DMS 273 (cell line): ENCODE results near the gene SHOC1.
A peak's percentile ranks its signal among the peaks of the same experiment; 100 is the strongest.
"Not testable (repeated sequence)": the region's sequence is repeated elsewhere in the genome, so short reads cannot be mapped to it uniquely, and the experiment has no call there.

Source experiments
- DNase-seq: peaks from one replicate; lab custom pipeline; 2025; ENCODE audit not compliant: unreplicated experiment; lab: John Stamatoyannopoulos, UW

SHOC1 gene

DNA sequence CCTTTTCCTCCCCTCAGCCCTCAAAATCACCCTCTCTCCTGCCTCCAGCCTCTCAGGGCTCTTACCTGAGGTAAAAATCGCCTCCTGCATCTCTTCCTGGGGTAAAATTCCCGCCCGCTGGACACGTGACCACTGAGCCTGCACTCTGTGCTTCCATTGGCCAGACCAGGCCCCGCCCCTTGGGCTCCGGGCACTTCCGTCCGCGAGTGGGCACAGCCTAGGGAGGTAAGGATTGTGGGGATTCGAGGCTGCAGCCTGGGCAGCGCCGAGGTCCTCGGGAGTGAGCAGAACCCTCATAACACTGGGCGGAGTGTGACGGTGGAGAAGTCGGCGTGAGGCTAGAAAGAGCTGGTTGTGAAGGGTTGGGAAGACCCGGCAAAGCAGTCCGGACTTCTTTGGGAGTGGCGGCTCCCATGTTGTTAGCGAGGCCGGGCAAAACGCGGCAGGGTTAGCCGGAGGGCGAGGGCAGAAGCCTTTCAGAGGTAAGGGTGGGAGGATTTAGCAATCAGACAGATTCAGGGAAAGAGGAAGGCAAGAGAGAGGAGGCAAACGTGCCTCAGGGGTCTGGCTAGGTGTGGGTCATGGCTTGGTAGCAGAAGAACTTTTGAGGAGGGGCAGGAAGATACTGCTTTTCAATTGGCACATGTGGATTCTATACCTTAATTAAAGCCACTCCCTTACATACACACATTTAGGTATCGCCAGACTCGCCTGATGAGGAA is at the start of gene SHOC1:
Gene SHOC1, minus strand, starts transcription at position 103 of the 722 bp plus-strand sequence. CDS start 3,519 bp downstream, outside the sequence.
- DNase-seq = no peak

DNA sequence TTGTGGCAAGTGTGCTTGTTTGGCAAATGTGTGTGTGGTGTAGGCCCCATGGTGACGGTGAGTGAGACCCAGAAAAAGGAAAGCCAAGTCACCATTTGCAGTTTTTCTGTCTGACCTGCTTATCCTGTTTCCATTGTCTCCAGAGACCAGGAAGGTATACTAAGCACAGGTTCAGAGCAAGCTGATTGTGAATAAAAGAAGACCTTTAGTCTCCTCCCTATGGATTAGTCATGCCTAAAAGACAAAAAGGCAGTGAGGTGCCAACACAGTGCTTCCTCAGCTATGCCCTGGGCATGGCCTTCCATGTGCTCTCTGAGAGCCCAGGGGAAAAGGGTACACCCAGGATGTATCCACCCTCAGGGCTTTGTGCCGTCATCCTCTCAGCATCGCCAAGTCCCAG is 49.2 kb upstream of the SHOC1 start:
- no peak for DNase-seq

GRCh38 chr9:111842313-111842712 is 47.6 kb upstream of the SHOC1 start:
- no peak for DNase-seq

- no peak for DNase-seq
Measured at GRCh38 chr9:111840442-111840841, 45.7 kb upstream of the SHOC1 start.

DNA sequence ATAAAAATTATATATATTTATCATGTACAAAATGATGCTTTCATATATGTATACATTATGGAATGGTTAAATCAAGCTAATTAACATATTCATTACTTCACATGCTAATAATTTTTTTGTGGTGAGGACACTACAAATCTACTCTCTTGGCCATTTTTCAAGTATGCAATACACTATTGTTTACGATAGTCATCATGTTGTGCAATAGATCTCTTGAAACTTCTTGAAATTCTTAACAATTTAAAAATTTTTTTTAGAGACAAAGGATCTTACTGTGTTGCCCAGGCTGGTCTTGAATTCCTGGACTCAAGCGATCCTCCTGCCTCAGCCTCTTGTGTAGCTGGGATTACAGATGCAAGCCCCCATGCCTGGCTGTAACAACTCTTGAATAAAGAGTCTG is 45.2 kb upstream of the SHOC1 start:
- no peak for DNase-seq

DNA sequence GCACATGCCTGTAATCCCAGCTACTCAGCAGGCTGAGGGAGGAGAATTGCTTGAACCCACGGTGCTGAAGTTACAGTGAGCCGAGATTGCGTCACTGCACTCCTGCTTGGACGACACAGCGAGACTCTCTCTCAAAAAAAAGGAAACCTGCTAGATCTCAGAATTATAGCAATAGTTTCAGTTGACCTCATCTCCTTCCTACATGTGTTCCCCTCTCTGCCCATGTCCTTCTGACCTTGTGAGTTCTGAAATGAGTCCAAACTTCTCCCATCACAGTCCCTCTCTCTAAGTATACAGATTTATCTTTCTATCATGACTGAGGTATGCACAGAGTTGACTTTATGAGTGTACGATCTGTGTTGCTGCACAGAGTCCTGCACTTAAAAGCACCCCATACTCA is 44.6 kb upstream of the SHOC1 start:
- no peak for DNase-seq

- no peak for DNase-seq
Measured at GRCh38 chr9:111838439-111838838, 43.7 kb upstream of the SHOC1 start.

- no peak for DNase-seq
Measured at GRCh38 chr9:111836311-111836710, 41.6 kb upstream of the SHOC1 start.

- no peak for DNase-seq
Measured at GRCh38 chr9:111833941-111834340, 39.2 kb upstream of the SHOC1 start.

DNA sequence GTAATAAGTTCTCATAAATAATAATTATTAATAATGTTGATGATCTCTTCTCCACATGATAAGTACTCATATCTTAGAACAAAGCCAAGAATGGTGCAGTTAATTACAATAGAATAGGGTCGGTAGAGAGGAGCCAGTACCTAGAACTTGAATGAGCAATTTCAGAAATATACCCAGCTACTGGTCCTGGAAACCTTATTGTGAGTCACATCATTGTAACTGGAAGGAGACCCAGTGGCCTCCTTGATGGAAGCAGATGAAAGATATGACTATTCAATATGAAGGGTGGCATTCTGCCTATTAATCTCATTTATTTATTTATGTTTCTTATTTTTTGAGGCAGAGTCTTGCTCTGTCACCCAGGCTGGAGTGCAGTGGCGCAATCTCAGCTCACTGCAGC is 37.7 kb upstream of the SHOC1 start:
- DNase-seq = no peak

GRCh38 chr9:111831371-111832108 is 36.8 kb upstream of the SHOC1 start:
- DNase-seq = no peak

DNA sequence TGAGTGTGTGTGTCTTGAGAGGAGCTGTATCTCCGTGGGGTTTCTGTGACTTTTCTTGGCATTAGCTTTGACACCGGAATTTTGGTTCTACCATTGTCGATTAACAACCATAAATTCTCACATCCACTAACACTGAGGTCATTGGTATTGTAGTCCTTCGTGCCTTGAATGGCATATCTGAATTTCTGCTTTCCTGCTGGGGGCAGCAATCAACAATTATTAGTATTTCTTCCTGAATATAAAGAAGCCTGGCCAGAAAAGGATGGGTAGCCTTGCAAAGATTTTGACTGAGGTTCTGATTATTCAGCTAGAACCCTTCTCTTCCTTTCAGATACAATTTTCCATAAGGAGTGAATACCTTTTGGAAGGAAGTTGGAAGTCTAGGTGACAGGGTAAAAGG is 33.5 kb upstream of the SHOC1 start:
- peak; percentile 4 for DNase-seq

GRCh38 chr9:111825468-111826145 is 30.9 kb upstream of the SHOC1 start:
- DNase-seq = no peak

- DNase-seq = no peak
Measured at GRCh38 chr9:111821006-111821528, 26.3 kb upstream of the SHOC1 start.

DNA sequence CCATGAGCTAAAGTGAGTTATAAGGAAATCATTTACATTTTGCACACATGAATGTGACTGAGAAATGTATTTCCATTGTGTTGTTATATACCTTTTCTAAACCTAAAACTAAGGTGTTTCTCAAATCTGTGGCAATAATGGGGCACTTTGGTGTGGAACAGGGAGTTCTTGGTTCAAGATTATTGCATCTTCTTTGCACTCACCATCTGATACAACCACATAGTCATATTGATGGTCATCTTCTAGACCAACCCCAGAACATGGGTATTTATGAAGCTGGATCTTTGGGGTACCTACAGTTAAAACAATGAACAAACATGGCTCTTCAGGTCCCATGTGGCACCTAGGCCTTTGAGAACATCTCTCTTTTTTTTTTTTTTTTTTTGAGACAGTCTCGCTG is 24.6 kb upstream of the SHOC1 start:
- no peak for DNase-seq

DNA sequence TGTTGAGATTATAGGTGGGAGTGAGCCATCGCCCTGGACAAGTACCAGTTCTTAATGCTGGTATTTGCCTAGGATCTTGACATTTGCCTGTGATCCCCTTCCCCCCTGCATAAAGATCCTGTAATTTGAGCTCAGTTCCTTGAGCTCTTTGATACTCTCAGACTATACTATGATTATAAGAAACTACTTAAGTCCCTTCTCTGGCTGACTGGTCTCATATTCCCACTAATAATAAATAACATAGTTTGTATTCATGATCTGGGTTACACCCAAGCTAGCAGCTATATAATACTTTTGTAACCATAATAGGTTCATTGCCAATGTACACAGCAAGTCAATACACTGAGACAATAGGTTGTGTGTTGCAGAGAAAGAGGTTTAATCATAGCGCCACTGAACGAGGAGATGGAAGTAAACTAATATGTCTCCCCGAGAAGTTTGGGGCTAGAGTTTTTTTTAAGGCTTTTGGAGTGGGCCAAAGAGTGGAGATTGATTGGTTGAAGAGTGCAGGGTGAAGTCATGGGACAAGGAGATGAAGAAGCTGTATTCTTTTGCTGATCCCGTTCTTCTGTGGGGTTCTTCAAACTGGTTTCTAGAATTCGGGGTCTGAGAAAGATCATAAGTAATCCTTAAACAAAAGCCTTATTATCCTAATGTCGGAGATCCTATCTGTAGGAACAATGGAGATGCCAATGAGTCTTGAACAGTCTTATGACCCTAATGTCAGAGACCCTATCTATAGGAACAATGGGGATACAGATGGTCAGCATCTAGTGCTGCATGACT is 20.7 kb upstream of the SHOC1 start:
- DNase-seq = no peak

DNA sequence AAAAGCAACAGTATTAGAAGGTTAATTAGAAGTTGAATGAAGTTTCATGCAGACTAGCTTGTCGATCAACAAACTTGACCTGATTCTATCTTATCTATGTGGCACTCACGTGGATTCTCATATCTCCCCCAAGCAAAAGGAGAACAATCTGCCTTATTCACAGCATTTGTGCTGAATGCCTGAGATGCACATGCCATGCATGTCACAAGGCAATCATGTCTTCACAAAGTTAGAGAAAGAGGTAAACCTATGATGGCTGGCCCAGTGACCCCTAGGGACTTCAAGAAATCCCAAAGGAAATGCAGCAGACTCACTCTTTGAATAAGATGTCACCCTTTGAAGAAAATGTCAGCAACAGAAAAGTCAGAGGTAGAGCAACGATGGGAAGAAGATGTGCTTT is 17.6 kb upstream of the SHOC1 start:
- DNase-seq = no peak

DNA sequence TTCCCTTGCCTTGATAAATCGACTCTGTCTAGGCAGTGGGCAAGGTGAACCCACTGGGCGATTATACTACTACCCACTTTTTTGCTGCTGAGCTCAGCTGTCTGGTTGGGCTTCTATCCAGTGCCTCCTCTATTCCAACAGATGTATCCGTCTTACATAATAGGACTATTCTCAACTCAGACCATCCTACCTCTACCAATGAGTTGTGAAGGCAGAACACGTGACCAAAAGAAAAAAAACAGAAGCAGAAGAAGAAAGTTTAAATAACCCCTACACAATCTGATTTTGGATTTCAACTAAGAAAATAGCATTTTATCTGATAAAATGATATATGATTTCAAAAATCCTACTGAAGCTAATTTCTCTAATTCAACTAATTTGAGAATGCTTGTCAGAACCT is 16.2 kb upstream of the SHOC1 start:
- no peak for DNase-seq

DNA sequence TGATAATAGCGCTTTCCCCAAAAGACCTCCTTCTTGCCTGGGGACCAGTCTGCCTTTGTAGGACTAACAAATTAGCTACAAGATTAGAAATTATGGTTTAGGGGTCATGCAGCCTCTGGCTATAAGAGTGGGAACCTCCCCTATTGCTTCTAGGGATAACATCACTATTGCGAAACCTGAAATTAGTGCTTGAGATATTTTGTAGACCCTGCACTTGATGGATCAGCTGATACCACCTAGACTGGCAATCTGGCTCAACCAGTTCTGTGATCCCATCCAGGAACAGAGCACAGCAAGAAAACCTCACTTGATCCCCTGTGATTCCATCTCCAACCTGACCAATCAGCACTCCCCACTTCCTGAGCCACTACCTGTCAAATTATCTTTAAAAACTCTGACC is 15.7 kb upstream of the SHOC1 start:
- DNase-seq = not testable (repeated sequence)

DNA sequence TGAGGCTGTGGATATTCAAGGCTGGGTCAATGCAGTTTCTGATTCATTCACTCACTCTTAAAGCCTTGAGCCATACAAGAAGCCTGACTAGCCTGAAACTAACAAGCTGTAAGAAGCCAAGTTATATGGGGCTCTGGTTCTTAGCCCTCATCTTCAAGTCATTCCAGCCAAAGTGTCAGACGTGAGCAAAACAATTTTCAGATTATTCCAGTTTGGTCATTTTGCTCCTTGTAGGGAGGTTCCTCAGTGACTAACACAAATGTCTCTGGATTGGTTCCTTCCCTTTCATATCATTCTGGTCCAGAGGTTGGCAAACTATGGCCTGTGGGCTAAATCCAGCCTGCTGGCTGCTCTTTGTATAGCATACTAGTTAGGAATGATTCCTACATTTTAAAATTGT is 12.5 kb upstream of the SHOC1 start:
- DNase-seq = no peak

GRCh38 chr9:111806259-111806658 is 11.5 kb upstream of the SHOC1 start:
- DNase-seq = no peak
